HL-60 (cell line): Measurements from ENCODE around the gene BCL7A.

Experiments
- DNase-seq, 2 experiments: peaks; one replicate each; pipeline ENCODE4 v3.0.0-alpha.2; 2010 to 2020; ENCODE audit warnings: low read depth in 1 of 2, low spot score in 1 of 2
- H3K27ac ChIP-seq: fragments of 250-450 bp; sonication (Bioruptor Pico); replicated peaks from 2 replicates; pipeline ENCODE4 v1.5.1; 2020; ENCODE audit warnings: mild to moderate bottlenecking, moderate library complexity
- H3K27me3 ChIP-seq: fragments of 250-450 bp; sonication (Bioruptor Pico); 2 replicates; pipeline ENCODE4 v1.5.1; 2021; ENCODE audit warnings: mild to moderate bottlenecking, moderate library complexity; ENCODE audit not compliant: insufficient read depth, poor library complexity, severe bottlenecking
- H3K4me3 ChIP-seq: replicated peaks from 2 replicates; pipeline ENCODE4 v1.5.1; 2011; ENCODE audit warnings: mild to moderate bottlenecking, control low read depth, low read length; ENCODE audit not compliant: insufficient read depth
- GABPA ChIP-seq: IDR thresholded peaks from 2 replicates; pipeline ENCODE4 v1.6.1; 2012; ENCODE audit warnings: low read depth
- POLR2AphosphoS5 ChIP-seq: IDR thresholded peaks from 2 replicates; pipeline ENCODE4 v1.6.1; 2012; ENCODE audit warnings: low read depth
- REST ChIP-seq: IDR thresholded peaks from 2 replicates; pipeline ENCODE4 v1.6.1; 2012; ENCODE audit warnings: low read depth; ENCODE audit not compliant: insufficient replicate concordance
- SPI1 ChIP-seq: IDR thresholded peaks from 2 replicates; pipeline ENCODE4 v1.6.1; 2012; ENCODE audit warnings: low read depth, mild to moderate bottlenecking, borderline replicate concordance
- TF ChIP-seq, protein P1 (sequence below): IDR thresholded peaks from one replicate; pipeline ENCODE4 v1.5.1; 2011; ENCODE audit warnings: low read length, control low read depth, inconsistent platforms; ENCODE audit not compliant: insufficient read depth

BCL7A gene

DNA sequence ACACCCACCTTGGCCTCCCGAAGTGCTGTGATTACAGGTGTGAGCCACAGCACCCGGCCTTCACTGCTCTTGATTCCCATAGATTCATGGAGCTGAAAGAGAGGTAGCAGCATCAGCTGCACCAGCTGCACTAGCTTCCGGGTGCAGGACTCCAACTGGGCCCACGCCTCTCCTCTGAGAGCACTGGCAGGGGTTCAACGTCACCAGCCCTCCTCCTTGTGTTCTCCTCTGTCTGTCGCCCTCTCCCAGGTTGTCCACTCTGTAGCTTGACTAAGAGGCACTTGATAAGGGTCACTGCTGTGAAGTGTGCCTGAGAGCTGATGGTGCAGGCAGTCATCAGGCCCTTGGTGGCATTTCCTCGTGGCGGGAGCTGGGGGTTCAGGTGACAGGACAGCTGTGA is 85.2 kb downstream of the BCL7A start:
- Histone ChIP-seq H3K27me3 (no peaks in the 10 kb centered on the region), H3K27ac (no peak overlapping the region), H3K4me3 (no peak overlapping the region)
- DNase-seq = no peak
- no peak for TF ChIP-seq SPI1
- TF ChIP-seq REST = no peak
- no peak for TF ChIP-seq POLR2AphosphoS5
- TF ChIP-seq, protein P1, sequence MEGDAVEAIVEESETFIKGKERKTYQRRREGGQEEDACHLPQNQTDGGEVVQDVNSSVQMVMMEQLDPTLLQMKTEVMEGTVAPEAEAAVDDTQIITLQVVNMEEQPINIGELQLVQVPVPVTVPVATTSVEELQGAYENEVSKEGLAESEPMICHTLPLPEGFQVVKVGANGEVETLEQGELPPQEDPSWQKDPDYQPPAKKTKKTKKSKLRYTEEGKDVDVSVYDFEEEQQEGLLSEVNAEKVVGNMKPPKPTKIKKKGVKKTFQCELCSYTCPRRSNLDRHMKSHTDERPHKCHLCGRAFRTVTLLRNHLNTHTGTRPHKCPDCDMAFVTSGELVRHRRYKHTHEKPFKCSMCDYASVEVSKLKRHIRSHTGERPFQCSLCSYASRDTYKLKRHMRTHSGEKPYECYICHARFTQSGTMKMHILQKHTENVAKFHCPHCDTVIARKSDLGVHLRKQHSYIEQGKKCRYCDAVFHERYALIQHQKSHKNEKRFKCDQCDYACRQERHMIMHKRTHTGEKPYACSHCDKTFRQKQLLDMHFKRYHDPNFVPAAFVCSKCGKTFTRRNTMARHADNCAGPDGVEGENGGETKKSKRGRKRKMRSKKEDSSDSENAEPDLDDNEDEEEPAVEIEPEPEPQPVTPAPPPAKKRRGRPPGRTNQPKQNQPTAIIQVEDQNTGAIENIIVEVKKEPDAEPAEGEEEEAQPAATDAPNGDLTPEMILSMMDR = no peak
- no peak for TF ChIP-seq GABPA

GRCh38 chr12:122107261-122107660 is 85.6 kb downstream of the BCL7A start:
- TF ChIP-seq, protein P1 = no peak
- TF ChIP-seq SPI1 = no peak
- no peak for TF ChIP-seq REST
- TF ChIP-seq POLR2AphosphoS5 = no peak
- no peak for TF ChIP-seq GABPA
- DNase-seq = no peak

GRCh38 chr12:122111089-122111641 is 89.5 kb downstream of the BCL7A start:
- TF ChIP-seq, protein P1 = no peak
- DNase-seq = no peak

More at GRCh38 chr12:122107261-122107660, 85.6 kb downstream of the BCL7A start:
- Histone ChIP-seq H3K27ac (no peak overlapping the region), H3K4me3 (no peak overlapping the region), H3K27me3 (no peaks in the 10 kb centered on the region)

More at GRCh38 chr12:122111089-122111641, 89.5 kb downstream of the BCL7A start:
- Histone ChIP-seq H3K27me3 (no peaks in the 10 kb centered on the region), H3K4me3 (no peak overlapping the region), H3K27ac (no peak overlapping the region)
